Ascending aorta (tissue), 2 donors: ENCODE data around the gene FOXK1. TPM values are rescaled to one million over a fixed set of nuclear protein-coding genes. Genes with fewer than 3 reads are reported as not detected.
"Not testable (repeated sequence)": the region's sequence is repeated elsewhere in the genome, so short reads cannot be mapped to it uniquely, and the experiment has no call there.

ENCODE experiments used
- DNase-seq, 2 donors: peaks; one replicate each; pipeline ENCODE4 v3.0.0-alpha.2; 2019; ENCODE audit warnings: low spot score in 2 of 2
- H3K27ac ChIP-seq, 2 donors: fragments of 200-600 bp; sonication (generic); one replicate each; pipeline ENCODE4 v1.5.1; 2016 to 2017; ENCODE audit warnings: mild to moderate bottlenecking in 1 of 2
- H3K27me3 ChIP-seq: fragments of 200-600 bp; sonication (generic); one replicate; pipeline ENCODE4 v1.5.1; 2017
- H3K36me3 ChIP-seq, 2 donors: fragments of 200-600 bp; sonication (generic); one replicate each; pipeline ENCODE4 v1.5.1; 2016
- H3K4me1 ChIP-seq, 2 donors: fragments of 200-600 bp; sonication (generic); one replicate each; pipeline ENCODE4 v1.5.1; 2016 to 2017; ENCODE audit warnings: mild to moderate bottlenecking in 1 of 2
- H3K4me3 ChIP-seq, 2 donors: fragments of 200-600 bp; sonication (generic); one replicate each; pipeline ENCODE4 v1.5.1; 2016 to 2017; ENCODE audit warnings: mild to moderate bottlenecking in 1 of 2
- H3K9me3 ChIP-seq, 2 donors: fragments of 200-600 bp; sonication (generic); one replicate each; pipeline ENCODE4 v1.5.1; 2016
- CTCF ChIP-seq, 3 experiments: fragments of 200-600 bp in 2 of 3; fragments of 450-650 bp in 1 of 3; sonication (generic) in 2 of 3; IDR thresholded peaks; one replicate each; pipeline ENCODE4 v1.5.1; 2016 to 2019; ENCODE audit warnings: antibody characterized with exemption in 3 of 3, mild to moderate bottlenecking in 1 of 3, moderate library complexity in 1 of 3
- intact Hi-C: fragments of 100-400 bp; cut with DNase I; formaldehyde crosslinking; loops from one replicate; pipeline ENCODE4 v1.15.1; 2023
- total RNA-seq: library from RNA; depleted of rRNA; stranded (reverse); fragments of >200 nt; gene quantifications from one replicate; pipeline ENCODE4 v1.1.0, GENCODE V29; 2016

FOXK1 gene
- total RNA-seq, 1 donor from 2014 or later, result 31.7 TPM

DNA sequence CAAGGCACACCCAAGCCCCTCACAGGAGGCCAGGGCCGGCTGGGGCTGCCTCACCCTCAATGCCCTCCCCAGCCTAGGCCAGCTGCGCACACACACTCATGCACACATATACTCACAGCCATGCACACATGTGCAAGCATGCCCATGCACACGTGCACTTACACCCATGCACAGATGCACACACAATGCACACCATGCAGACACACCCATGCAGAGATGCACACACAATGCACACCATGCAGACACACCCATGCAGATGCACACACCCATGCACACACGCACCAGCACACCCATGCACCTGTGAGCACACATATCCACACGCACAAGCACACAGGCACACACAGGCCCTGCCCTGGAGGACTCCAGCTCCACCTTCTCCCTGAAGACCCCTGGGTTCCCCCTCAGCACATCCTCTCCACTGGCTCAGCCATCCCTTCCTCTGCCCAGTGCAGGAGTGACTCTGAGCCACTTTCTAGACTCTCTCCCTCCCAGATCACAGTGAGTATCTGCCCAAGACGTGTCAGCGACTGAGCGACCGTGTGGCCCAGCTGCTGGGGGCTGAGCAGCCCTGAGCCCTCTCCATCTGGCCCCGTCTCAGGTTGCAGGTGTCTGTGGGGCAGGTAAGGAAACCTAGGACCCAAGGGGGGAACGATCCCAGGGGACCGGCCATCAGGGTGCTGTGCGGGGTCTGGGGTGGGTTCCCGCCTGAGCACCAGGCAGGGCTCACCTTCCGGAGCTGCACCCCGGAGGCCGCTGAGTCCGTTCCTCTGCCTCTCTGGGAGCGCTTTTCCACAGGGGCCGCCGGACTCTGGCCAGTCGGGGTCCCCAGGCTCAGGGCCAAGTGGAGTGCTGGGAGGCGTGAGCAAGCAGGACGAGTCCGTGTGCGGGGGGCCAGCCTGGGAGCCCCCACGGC lies 119.1 kb downstream of the FOXK1 start:
- H3K36me3 ChIP-seq, result no peaks in the 10 kb centered on the region
- no peaks in the 10 kb centered on the region for H3K9me3 ChIP-seq
- no peak for TF ChIP-seq CTCF (IDR thresholded peaks at IDR 0.05)
- peaks cover 0 to 3% of the 10 kb centered on the region in 2 donors for H3K4me1 ChIP-seq
- H3K27ac ChIP-seq, result no peak overlapping the region
- no peaks in the 10 kb centered on the region for H3K27me3 ChIP-seq
- DNase-seq, result no peak
- intact Hi-C loops, result no loop called here
- H3K4me3 ChIP-seq, result no peak overlapping the region

DNA sequence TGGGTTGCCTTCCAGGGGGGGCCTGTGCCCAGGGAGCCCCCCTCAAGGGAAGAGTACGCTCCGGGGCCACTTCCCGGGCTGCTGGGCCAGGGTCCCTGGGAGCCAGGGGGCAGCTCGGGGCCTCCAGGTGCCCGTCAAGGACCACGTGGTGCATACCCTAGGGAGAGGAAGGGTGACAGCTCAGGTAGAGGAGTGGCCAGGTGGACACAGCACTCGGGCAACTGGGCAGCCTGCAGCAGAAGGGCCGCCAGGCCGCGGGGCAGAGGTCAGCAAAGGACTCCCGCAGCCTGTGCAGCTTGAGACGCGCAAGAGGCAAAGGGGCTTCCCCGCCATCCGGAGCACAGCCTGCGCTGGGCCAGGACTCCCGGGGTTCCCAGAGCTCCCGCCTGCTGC lies 119.7 kb downstream of the FOXK1 start:
- no peak for TF ChIP-seq CTCF (IDR thresholded peaks at IDR 0.05)
- no peak for DNase-seq
- no peak overlapping the region for H3K27ac ChIP-seq
- H3K4me1 ChIP-seq, result peaks cover 0 to 3% of the 10 kb centered on the region in 2 donors
- no peak overlapping the region for H3K4me3 ChIP-seq
- intact Hi-C loops, result no loop called here
- H3K9me3 ChIP-seq, result no peaks in the 10 kb centered on the region
- H3K36me3 ChIP-seq, result no peaks in the 10 kb centered on the region
- H3K27me3 ChIP-seq, result no peaks in the 10 kb centered on the region

DNA sequence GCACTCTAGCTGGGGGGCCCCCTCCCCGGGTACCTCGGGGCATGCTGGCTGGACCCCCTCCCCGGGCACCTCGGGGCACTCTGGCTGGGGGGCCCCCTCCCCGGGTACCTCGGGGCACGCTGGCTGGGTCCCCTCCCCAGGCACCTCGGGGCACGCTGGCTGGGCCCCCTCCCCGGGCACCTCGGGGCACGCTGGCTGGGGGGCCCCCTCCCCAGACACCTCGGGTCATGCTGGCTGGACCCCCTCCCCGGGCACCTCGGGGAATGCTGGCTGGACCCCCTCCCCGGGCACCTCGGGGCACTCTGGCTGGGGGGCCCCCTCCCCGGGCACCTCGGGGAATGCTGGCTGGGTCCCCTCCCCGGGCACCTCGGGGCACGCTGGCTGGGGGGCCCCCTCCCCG lies 120.5 kb downstream of the FOXK1 start:
- H3K27ac ChIP-seq, H3K4me1 ChIP-seq, H3K27me3 ChIP-seq, intact Hi-C loops, H3K36me3 ChIP-seq, DNase-seq, H3K4me3 ChIP-seq, H3K9me3 ChIP-seq: not testable (repeated sequence)

DNA sequence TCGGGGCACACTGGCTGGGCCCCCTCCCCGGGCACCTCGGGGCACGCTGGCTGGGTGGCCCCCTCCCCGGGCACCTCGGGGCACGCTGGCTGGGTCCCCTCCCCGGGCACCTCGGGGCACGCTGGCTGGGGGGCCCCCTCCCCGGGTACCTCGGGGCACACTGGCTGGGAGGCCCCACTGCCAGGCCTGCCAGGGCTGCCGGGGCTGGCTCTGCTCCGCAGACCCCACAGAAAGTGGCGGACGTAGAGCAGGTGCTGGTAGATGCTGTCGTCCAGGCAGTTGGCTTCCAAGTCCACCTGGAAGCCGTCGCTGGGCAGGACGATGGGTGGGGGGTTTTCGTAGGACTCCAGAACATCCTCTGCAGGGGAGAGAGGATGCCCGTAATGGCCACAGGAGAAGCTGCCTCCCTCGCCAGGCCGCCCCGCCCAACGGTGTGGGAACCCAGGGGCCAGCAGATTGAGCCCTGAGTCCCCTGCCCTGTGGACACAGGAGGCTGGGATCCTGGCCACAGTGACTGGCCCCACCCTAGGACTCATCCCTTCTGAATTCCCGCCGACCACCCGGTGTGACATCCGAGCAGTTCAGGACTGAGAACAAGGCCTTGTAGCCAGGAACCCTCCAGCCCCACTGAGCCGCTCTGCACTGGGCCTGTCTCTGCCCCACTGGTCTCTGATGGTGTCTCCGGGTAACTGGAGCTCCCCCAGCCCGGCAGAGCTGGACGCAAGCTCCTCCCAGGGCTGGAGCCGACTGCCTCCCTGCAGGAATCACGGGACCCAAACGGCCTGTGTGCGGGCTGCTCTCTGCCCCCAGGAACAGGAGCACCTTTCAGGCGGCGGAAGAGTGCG lies 121.5 kb downstream of the FOXK1 start:
- no peak overlapping the region for H3K27ac ChIP-seq
- TF ChIP-seq CTCF (IDR thresholded peaks at IDR 0.05), result no peak
- H3K27me3 ChIP-seq, result no peaks in the 10 kb centered on the region
- no peaks in the 10 kb centered on the region for H3K36me3 ChIP-seq
- H3K4me1 ChIP-seq, result no peaks in the 10 kb centered on the region
- H3K4me3 ChIP-seq, result no peak overlapping the region
- DNase-seq, result no peak
- intact Hi-C loops, result no loop called here
- no peaks in the 10 kb centered on the region for H3K9me3 ChIP-seq

DNA sequence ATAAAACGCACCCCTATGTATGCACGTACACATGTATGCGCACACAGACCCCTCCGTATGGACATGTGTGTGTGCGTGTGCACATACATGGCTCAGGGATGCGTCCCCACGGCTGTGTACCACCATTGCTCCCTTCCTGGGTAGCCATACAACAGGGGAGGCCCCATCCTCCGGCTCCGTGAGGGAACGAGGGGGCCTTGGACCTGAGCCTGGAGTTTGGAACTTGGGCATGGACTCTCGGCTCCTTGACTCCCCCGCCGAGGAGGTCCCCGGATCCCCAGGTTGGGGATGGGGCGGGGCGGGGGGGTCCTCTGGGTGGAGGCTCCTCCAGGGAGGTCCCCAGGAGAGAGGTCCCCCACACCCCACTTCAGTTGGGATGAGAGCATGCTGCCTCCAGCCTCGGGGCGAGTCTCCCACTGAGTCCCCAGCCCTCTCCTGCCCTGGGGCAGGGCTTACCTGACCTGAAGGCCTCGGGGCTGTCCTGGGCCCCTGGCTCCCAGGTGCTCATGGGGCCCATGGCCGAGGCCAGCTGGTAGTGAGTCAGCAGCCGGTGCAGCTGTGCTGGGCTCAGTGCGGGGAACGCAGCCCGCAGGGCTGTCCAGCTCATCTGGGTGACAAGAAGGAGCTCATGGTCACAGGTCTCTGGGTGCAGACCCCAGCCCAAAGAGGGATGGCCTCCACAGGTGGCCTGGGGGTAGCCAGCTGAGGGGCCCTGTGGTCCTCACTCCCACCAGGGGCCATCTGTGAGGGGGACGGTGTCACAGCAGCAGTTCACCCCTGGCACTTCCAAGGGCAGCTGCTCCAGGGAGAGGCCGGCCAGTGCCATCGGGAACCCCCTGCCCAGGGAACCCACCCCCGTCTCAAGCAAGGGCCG lies 123.3 kb downstream of the FOXK1 start:
- no peak overlapping the region for H3K27ac ChIP-seq
- no peak for DNase-seq
- no peaks in the 10 kb centered on the region for H3K27me3 ChIP-seq
- intact Hi-C loops, result no loop called here
- no peaks in the 10 kb centered on the region for H3K9me3 ChIP-seq
- H3K4me1 ChIP-seq, result no peaks in the 10 kb centered on the region
- no peak for TF ChIP-seq CTCF (IDR thresholded peaks at IDR 0.05)
- no peak overlapping the region for H3K4me3 ChIP-seq
- no peaks in the 10 kb centered on the region for H3K36me3 ChIP-seq
